NT2/D1 (cell line): ENCODE measurements around the gene XRCC4.

Source experiments
- DNase-seq: peaks from one replicate; pipeline ENCODE4 v3.0.0-alpha.2; 2011; ENCODE audit warnings: low read depth, low spot score
- H3K27me3 ChIP-seq: 2 replicates; pipeline ENCODE4 v1.6.0; 2011; ENCODE audit warnings: mild to moderate bottlenecking; ENCODE audit not compliant: insufficient read length, insufficient read depth
- H3K36me3 ChIP-seq: 2 replicates; pipeline ENCODE4 v1.6.1; 2011; ENCODE audit warnings: mild to moderate bottlenecking, low read length, mixed read lengths; ENCODE audit not compliant: insufficient read depth, insufficient read length
- H3K4me1 ChIP-seq: 2 replicates; pipeline ENCODE4 v1.5.1; 2011; ENCODE audit not compliant: insufficient read depth, insufficient read length
- H3K4me3 ChIP-seq: 2 replicates; pipeline ENCODE4 v1.5.1; 2011; ENCODE audit warnings: low read depth; ENCODE audit not compliant: insufficient read length
- H3K9ac ChIP-seq: 2 replicates; pipeline ENCODE4 v1.6.0; 2011; ENCODE audit warnings: low read depth; ENCODE audit not compliant: insufficient read length
- H3K9me3 ChIP-seq: 2 replicates; pipeline ENCODE4 v1.5.1; 2011; ENCODE audit warnings: mild to moderate bottlenecking, low read length; ENCODE audit not compliant: insufficient read depth
- SUZ12 ChIP-seq: IDR thresholded peaks from 2 replicates; pipeline ENCODE4 v1.6.1; 2011; ENCODE audit not compliant: insufficient read length, insufficient read depth; ENCODE audit errors: extremely low read depth
- YY1 ChIP-seq: IDR thresholded peaks from 2 replicates; pipeline ENCODE4 v1.6.1; 2011; ENCODE audit not compliant: insufficient read length, insufficient read depth
- ZNF274 ChIP-seq: IDR thresholded peaks from 2 replicates; pipeline ENCODE4 v1.6.1; 2011; ENCODE audit warnings: mild to moderate bottlenecking, low read depth, low read length

XRCC4 gene

DNA sequence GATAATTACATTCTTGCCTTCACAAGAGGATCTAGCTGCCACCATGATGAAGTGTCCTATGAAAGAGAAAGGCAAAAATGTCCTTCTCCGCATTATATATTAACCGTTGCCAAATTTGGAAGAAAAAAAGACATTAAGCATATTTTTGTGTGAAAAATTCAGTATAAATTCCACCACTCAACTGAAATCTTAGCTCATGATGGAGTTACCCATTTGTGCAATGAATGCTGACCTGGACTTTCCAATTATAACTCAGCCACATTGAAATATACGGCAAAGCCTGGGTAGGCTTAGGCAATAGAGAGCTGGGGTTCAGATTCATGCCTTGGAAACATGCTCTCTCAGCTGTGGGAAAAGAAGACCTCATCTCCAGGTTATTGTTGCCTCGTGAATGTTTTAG, 322.9 kb downstream of the XRCC4 start:
- no peak for TF ChIP-seq YY1
- TF ChIP-seq ZNF274 = no peak
- no peak for TF ChIP-seq SUZ12
- no peaks in the 10 kb centered on the region for H3K36me3 ChIP-seq
- H3K9ac ChIP-seq = no peak overlapping the region
- no peak overlapping the region for H3K4me3 ChIP-seq
- H3K4me1 ChIP-seq = no peaks in the 10 kb centered on the region
- no peaks in the 10 kb centered on the region for H3K27me3 ChIP-seq
- H3K9me3 ChIP-seq = no peaks in the 10 kb centered on the region
- no peak for DNase-seq

DNA sequence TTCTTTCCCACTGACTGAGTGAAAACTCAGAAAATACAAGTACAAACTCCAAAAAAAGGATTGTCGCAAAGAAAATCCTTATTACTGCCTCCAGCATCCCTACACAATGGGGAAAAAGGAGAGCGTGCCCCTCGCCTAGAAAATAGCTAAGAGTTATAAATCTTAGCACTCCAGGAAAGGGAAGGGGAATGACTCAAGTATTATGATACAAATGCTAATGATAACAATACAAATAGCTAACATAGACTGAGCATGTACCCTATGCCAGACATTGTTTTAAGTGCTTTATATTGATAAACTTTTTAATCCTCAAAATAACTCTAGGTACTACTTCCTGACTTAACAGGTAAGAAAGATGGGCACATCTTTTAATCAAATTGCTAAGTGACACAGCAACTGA, 323.4 kb downstream of the XRCC4 start:
- TF ChIP-seq SUZ12 (no peak), ZNF274 (no peak), YY1 (no peak)
- Histone ChIP-seq H3K36me3 (no peaks in the 10 kb centered on the region), H3K4me3 (no peak overlapping the region), H3K4me1 (no peaks in the 10 kb centered on the region), H3K27me3 (no peaks in the 10 kb centered on the region), H3K9me3 (no peaks in the 10 kb centered on the region), H3K9ac (no peak overlapping the region)
- DNase-seq = no peak

DNA sequence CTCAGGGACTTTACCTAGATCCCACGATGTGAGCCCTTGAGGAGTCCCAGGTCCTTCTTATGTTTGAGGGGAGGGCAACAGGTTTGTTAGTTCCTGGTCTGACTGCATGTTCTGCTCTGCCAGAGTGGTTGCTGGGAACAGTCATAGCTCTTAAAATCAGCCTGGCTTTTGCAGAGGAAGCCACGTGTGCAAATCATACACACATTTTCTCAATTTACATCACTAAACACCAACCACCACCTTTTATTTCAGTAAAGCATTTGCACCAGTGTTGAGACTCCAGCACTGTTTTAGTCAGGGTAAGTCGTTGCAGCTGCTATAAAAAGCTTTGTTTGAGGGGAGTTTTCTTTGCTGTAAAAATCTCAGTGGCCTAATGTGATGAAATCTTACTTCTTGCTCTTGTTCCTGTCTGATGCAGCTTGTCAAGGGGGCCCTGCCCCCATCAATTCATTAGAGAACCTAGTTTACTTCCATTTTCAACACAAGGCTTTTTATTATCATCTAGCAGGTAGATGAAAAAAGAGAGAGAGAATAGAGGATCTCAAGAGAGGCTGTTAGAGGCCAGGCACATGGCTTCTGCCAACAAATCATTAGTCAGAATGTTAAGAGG, 323.9 kb downstream of the XRCC4 start:
- no peak overlapping the region for H3K4me3 ChIP-seq
- no peaks in the 10 kb centered on the region for H3K36me3 ChIP-seq
- H3K4me1 ChIP-seq = no peaks in the 10 kb centered on the region
- H3K27me3 ChIP-seq = no peaks in the 10 kb centered on the region
- DNase-seq = no peak
- no peak overlapping the region for H3K9ac ChIP-seq
- no peak for TF ChIP-seq YY1
- TF ChIP-seq ZNF274 = no peak
- no peak for TF ChIP-seq SUZ12
- no peaks in the 10 kb centered on the region for H3K9me3 ChIP-seq

DNA sequence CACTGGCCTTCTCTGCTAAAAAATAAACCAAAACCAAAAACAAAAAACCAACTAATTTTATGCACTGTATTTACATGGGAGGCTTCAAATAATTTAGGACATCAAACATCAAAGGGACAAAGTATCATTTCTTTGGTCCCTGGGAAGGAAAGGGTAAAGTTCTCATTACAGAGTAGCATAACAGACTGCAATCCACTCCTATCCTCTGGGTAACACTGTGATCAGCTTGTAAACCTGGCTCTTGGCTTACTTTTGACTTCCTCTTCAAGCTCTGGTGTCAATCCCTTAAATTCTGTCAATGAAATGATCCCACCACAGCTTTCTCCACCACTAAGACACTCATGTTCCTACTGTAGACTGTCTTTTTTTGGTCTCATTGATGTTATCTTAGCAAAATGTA, 324.4 kb downstream of the XRCC4 start:
- Histone ChIP-seq H3K36me3 (no peaks in the 10 kb centered on the region), H3K9me3 (no peaks in the 10 kb centered on the region), H3K27me3 (no peaks in the 10 kb centered on the region), H3K9ac (no peak overlapping the region), H3K4me3 (no peak overlapping the region), H3K4me1 (no peaks in the 10 kb centered on the region)
- no peak for TF ChIP-seq YY1
- no peak for DNase-seq
